ENCODE data around the gene TMEM86A.

The TMEM86A gene

DNA sequence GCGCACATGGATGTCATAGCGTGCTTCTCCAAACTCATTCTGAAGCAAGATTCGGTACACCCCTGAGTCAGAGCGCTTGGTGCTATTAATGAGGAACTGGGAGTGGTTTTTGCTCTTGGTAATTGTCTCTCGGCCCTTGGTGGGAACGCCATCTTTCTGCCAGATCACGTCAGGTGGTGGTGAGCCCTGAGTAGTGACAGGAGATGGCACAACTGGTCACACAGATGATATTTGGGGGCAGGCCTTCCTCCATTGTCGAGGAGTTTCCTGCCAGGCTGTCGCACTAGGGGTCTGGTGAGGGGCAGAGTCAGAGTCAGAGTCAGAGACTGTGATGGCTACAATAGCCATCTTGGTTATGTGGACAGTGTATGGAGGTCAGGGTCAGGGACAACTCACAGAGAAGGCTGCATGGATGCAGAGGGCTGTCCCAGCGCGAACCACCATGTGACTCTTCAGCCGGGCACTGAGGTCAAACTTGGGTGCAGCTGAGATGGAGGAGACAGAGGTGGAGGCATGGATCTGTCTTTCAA lies 9.3 kb downstream of the TMEM86A start:
- peaks cover 2% of the 10 kb centered on the region for H3K4me1 ChIP-seq (ENCODE audit: control insufficient read depth, insufficient read depth, low read length)
- H3K36me3 ChIP-seq (ENCODE audit: control insufficient read depth, insufficient read depth, low read length): no peaks in the 10 kb centered on the region
- no CpG with 5 or more reads among the region's 12 CpGs for WGBS (ENCODE audit: insufficient coverage, insufficient read length)
- no peaks in the 10 kb centered on the region for H3K27me3 ChIP-seq (ENCODE audit: control insufficient read depth, insufficient read depth, low read length)
- no peak for DNase-seq (ENCODE audit: low read depth, low spot score)
- no peak overlapping the region for H3K27ac ChIP-seq (ENCODE audit: low read length)
- H3K4me3 ChIP-seq (ENCODE audit: low read length): no peak overlapping the region
- H3K9me3 ChIP-seq (ENCODE audit: control insufficient read depth, insufficient read depth, low read length): no peaks in the 10 kb centered on the region

DNA sequence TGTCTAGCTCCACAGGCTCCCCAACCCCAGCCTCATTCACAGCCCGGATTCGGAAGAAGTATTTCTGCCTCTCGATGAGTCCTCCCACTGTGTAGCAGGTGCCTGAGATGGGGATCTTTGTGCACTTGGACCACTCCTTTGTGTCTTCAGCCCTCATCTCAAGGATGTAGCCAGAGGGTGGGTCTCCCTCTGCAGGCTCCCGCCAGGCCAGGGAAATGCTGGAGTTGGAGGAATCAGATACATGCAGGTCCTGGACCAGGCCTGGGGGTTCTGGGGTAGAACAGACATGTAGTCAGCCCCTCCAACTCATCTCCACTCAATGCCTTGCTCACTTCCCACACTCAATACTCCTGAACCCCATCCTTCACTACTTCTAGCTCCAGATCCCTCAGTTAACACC lies 10.8 kb downstream of the TMEM86A start:
- H3K27me3 ChIP-seq (ENCODE audit: control insufficient read depth, insufficient read depth, low read length): no peaks in the 10 kb centered on the region
- H3K4me1 ChIP-seq (ENCODE audit: control insufficient read depth, insufficient read depth, low read length): peaks cover 2% of the 10 kb centered on the region
- H3K36me3 ChIP-seq (ENCODE audit: control insufficient read depth, insufficient read depth, low read length): no peaks in the 10 kb centered on the region
- H3K27ac ChIP-seq (ENCODE audit: low read length): no peak overlapping the region
- no peaks in the 10 kb centered on the region for H3K9me3 ChIP-seq (ENCODE audit: control insufficient read depth, insufficient read depth, low read length)
- no peak overlapping the region for H3K4me3 ChIP-seq (ENCODE audit: low read length)
- WGBS (ENCODE audit: insufficient coverage, insufficient read length): no CpG with 5 or more reads among the region's 4 CpGs
- no peak for DNase-seq (ENCODE audit: low read depth, low spot score)

DNA sequence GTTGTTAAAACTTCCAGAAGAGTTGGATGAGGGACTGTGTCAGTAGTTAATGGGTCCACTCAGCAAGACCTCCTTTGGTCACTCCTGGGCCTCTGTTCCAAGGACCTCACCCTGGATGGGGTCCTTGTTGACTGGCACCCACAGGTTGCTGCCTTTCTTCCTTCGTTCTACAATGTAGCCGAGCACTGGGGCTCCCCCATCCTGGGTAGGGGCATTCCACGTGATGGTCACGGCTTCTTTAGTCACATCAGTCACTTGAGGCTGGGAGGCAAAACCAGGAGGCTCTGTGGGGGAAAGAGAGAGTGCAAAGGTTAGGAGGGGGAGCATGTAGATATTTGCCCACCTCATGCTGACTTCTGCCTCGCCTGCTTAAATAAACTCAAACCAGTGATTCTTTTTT lies 12.0 kb downstream of the TMEM86A start:
- no peaks in the 10 kb centered on the region for H3K36me3 ChIP-seq (ENCODE audit: control insufficient read depth, insufficient read depth, low read length)
- no peak for DNase-seq (ENCODE audit: low read depth, low spot score)
- WGBS (ENCODE audit: insufficient coverage, insufficient read length): no CpG with 5 or more reads among the region's 5 CpGs
- H3K4me3 ChIP-seq (ENCODE audit: low read length): no peak overlapping the region
- H3K4me1 ChIP-seq (ENCODE audit: control insufficient read depth, insufficient read depth, low read length): peaks cover 2% of the 10 kb centered on the region
- H3K27me3 ChIP-seq (ENCODE audit: control insufficient read depth, insufficient read depth, low read length): no peaks in the 10 kb centered on the region
- H3K27ac ChIP-seq (ENCODE audit: low read length): no peak overlapping the region
- no peaks in the 10 kb centered on the region for H3K9me3 ChIP-seq (ENCODE audit: control insufficient read depth, insufficient read depth, low read length)

DNA sequence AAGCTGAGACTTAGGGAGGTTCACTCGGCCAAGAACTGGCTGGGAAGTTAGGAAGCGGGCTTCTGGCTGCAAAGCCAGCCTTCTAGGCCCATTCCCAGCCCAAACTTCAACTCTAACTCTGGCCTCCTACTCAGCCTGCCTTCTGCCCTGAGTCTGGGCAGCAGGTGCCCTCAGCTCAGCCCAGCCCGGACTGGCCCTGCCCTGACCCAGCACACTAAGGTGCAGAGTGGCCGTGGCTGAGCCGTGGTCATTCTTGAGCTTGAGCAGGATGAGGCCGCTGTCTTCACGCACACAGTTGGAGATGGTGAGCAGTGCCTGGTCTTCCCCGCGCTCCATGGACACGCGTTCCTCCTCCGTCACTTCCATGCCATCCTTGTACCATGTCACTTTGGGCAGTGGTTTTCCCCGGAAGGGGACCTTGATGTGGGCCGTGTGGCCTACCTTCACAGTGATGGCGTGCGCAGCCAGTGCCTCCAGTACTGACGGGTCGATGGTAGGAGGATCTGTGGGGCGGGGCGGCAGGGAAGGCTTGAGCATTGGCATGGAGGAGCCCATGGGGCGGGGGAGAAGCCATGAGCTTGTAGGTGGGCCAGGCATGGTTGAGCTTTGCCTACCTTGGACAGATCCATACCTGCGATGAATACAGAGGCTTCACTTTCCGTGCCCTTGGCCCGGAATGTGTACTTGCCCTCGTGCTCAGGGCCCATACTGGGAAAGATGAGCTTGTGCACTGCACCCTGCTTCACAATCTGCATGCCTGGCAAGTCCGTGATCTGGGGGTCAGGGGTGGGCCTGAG lies 15.3 kb downstream of the TMEM86A start:
- Histone ChIP-seq H3K27ac (ENCODE audit: low read length) (no peak overlapping the region), H3K4me3 (ENCODE audit: low read length) (no peak overlapping the region), H3K36me3 (ENCODE audit: control insufficient read depth, insufficient read depth, low read length) (no peaks in the 10 kb centered on the region), H3K9me3 (ENCODE audit: control insufficient read depth, insufficient read depth, low read length) (no peaks in the 10 kb centered on the region), H3K27me3 (ENCODE audit: control insufficient read depth, insufficient read depth, low read length) (no peaks in the 10 kb centered on the region), H3K4me1 (ENCODE audit: control insufficient read depth, insufficient read depth, low read length) (no peaks in the 10 kb centered on the region)
- no CpG with 5 or more reads among the region's 26 CpGs for WGBS (ENCODE audit: insufficient coverage, insufficient read length)
- no peak for DNase-seq (ENCODE audit: low read depth, low spot score)

DNA sequence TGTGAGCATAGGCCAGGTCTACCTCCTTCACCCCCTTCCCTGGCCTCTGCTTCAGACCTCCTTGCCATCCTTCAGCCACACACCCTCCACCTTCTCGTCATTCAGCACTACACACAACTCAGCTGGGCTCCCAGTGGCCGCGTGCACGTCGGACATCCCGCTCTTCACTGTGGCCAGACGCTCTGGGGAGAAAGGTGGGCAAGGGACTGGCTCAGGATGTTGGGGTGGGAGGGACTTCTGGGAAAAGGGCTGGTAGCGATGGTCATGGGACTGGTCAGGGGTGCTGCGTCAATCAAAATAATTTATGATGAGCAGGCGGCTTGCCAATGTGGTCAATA lies 15.8 kb downstream of the TMEM86A start:
- Histone ChIP-seq H3K27ac (ENCODE audit: low read length) (no peak overlapping the region), H3K9me3 (ENCODE audit: control insufficient read depth, insufficient read depth, low read length) (no peaks in the 10 kb centered on the region), H3K27me3 (ENCODE audit: control insufficient read depth, insufficient read depth, low read length) (no peaks in the 10 kb centered on the region), H3K4me3 (ENCODE audit: low read length) (no peak overlapping the region), H3K36me3 (ENCODE audit: control insufficient read depth, insufficient read depth, low read length) (no peaks in the 10 kb centered on the region), H3K4me1 (ENCODE audit: control insufficient read depth, insufficient read depth, low read length) (no peaks in the 10 kb centered on the region)
- no CpG with 5 or more reads among the region's 10 CpGs for WGBS (ENCODE audit: insufficient coverage, insufficient read length)
- DNase-seq (ENCODE audit: low read depth, low spot score): no peak

DNA sequence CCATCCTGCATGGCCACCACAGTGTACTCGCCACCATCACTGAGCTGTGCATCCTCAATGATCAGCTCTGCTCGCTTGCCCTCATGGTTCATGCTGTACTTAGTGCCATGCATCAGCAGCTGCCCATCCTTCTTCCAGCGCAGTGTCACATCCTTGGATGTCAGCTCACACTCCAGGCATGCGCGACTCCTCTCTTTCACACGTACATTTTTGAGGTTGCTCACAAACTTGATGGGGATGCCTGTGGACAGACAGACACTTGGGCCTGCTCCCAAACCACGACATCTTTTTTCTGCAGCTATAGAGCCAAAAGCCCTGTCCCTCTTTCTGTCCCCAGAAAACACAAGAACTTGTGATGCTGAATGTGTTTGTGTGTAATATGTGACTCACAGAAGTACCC lies 16.9 kb downstream of the TMEM86A start:
- DNase-seq (ENCODE audit: low read depth, low spot score): no peak
- no CpG with 5 or more reads among the region's 7 CpGs for WGBS (ENCODE audit: insufficient coverage, insufficient read length)
- Histone ChIP-seq H3K4me1 (ENCODE audit: control insufficient read depth, insufficient read depth, low read length) (no peaks in the 10 kb centered on the region), H3K36me3 (ENCODE audit: control insufficient read depth, insufficient read depth, low read length) (no peaks in the 10 kb centered on the region), H3K27ac (ENCODE audit: low read length) (no peak overlapping the region), H3K4me3 (ENCODE audit: low read length) (no peak overlapping the region), H3K27me3 (ENCODE audit: control insufficient read depth, insufficient read depth, low read length) (no peaks in the 10 kb centered on the region), H3K9me3 (ENCODE audit: control insufficient read depth, insufficient read depth, low read length) (no peaks in the 10 kb centered on the region)

DNA sequence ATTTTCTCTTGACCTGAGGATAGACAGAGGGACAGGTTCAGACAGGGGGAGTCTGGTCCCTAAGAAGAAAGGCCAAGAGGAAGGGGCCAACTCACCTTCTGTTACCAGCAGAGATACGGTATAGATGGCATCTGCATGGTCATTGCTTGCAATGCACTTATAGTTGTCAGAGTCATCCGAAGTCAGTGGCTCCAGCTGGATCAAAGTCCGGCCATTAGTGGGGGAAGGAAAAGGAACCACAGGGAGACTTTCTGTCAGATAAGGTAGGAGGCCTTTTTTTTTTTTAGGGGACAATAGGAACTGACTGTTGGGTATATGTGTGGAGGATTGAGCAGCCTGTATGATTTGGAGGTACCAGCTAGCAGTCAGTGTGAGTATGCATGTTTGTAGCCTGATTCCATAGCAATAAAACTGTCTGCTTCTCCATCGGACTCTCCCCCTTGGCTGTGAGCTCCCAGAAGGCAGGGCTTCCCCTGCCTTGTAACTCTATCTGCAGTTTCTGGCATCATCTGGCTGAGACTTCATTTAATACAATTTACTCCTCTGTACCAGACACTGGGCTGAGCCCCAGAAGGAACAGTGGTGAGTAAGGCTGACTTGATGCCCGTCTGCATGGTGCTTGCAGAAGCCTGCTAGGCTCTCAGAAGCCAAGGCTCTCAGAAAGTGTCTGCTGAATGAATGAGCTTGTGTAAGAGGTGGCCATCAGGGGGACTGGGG lies 21.7 kb downstream of the TMEM86A start:
- no CpG with 5 or more reads among the region's 5 CpGs for WGBS (ENCODE audit: insufficient coverage, insufficient read length)
- no peaks in the 10 kb centered on the region for H3K36me3 ChIP-seq (ENCODE audit: control insufficient read depth, insufficient read depth, low read length)
- no peak overlapping the region for H3K27ac ChIP-seq (ENCODE audit: low read length)
- H3K9me3 ChIP-seq (ENCODE audit: control insufficient read depth, insufficient read depth, low read length): no peaks in the 10 kb centered on the region
- DNase-seq (ENCODE audit: low read depth, low spot score): no peak
- 0 out of 2 replicates have a peak, but pooled peaks cover 2% of the 10 kb centered on the region for H3K4me1 ChIP-seq (ENCODE audit: control insufficient read depth, insufficient read depth, low read length)
- H3K4me3 ChIP-seq (ENCODE audit: low read length): no peak overlapping the region
- no peaks in the 10 kb centered on the region for H3K27me3 ChIP-seq (ENCODE audit: control insufficient read depth, insufficient read depth, low read length)

DNA sequence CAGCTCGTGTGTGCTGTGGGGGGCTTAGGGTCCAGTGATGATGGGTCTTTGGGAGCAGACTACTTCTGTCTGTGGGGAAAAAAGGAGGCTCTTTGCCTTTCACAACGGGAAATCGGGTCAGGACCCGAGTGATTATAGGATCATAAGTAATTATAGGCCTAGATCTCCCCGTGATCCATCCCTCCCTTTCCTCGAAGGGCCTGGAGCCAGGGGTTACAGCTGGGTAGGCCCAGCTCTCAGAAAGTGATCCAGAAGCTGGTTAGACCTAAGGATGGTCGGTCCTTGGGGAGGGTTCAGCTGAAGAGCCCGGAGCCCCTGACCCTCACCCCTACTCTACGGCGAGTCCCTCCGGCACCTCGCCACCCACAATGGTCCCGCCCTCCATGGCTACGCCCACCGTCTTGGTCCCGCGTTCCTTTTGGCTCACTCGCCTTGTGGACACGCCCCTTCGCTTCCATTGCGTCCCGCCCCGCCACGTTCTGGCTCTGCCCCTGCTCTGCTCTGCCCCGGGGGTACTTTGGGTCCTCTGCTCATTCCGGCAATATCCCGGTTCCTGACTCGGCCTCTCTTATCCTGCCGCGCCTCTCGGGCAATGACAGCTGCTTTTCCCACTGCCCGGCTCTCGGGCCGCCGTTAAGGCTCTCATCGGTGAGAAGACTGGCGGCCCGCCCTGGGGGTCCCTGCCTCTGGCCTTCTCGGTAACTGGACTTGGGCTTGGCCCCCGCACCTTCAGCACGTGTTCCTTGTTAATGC lies 22.4 kb downstream of the TMEM86A start:
- no CpG with 5 or more reads among the region's 41 CpGs for WGBS (ENCODE audit: insufficient coverage, insufficient read length)
- Histone ChIP-seq H3K9me3 (ENCODE audit: control insufficient read depth, insufficient read depth, low read length) (no peaks in the 10 kb centered on the region), H3K4me1 (ENCODE audit: control insufficient read depth, insufficient read depth, low read length) (peaks cover 2% of the 10 kb centered on the region; the same call in 1 of the 2 replicates), H3K27ac (ENCODE audit: low read length) (no peak overlapping the region), H3K4me3 (ENCODE audit: low read length) (peak overlapping the region; percentile 57; the same call in 1 of the 2 replicates), H3K27me3 (ENCODE audit: control insufficient read depth, insufficient read depth, low read length) (no peaks in the 10 kb centered on the region), H3K36me3 (ENCODE audit: control insufficient read depth, insufficient read depth, low read length) (no peaks in the 10 kb centered on the region)
- DNase-seq (ENCODE audit: low read depth, low spot score): peak; percentile 89

DNA sequence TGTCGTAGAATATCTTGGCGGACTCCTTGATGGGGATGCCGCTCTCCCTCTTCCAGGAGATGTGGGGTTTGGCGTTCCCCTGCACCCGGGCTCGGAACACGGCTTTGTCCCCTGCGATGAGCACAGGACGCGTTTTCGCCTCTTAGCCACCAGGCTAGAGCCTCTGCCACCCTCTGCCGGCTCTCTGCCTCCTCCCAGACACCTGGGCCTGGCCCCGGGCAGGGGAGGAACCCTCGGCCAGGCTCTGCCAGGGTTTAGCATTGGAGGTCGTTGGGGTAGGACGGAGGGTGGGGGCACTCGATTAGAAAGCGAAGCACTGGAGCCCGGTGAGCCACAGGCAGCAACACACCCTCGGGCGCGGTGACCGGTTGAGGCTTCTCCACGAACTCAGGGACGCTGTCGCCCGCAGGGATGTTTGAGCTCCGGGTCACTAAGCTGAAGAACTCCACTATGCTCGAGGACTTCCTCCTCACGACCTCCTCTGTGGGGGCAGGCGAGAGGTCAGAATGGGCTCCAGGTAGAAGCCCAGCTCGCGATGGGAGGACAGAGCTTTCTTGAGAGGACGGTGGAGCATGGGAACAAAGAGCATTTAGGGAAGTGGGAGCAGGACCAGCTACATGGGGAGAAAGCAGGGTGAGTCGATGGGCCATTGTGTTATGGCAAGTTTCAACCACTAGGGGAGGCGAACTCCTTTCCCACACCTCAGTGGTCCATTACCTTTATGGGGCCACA lies 23.1 kb downstream of the TMEM86A start:
- H3K4me3 ChIP-seq (ENCODE audit: low read length): peak overlapping the region; percentile 57
- H3K27ac ChIP-seq (ENCODE audit: low read length): no peak overlapping the region
- no peaks in the 10 kb centered on the region for H3K36me3 ChIP-seq (ENCODE audit: control insufficient read depth, insufficient read depth, low read length)
- DNase-seq (ENCODE audit: low read depth, low spot score): peak; percentile 82
- peaks cover 3% of the 10 kb centered on the region; the same call in 1 of the 2 replicates for H3K4me1 ChIP-seq (ENCODE audit: control insufficient read depth, insufficient read depth, low read length)
- H3K9me3 ChIP-seq (ENCODE audit: control insufficient read depth, insufficient read depth, low read length): no peaks in the 10 kb centered on the region
- no CpG with 5 or more reads among the region's 36 CpGs for WGBS (ENCODE audit: insufficient coverage, insufficient read length)
- H3K27me3 ChIP-seq (ENCODE audit: control insufficient read depth, insufficient read depth, low read length): no peaks in the 10 kb centered on the region

DNA sequence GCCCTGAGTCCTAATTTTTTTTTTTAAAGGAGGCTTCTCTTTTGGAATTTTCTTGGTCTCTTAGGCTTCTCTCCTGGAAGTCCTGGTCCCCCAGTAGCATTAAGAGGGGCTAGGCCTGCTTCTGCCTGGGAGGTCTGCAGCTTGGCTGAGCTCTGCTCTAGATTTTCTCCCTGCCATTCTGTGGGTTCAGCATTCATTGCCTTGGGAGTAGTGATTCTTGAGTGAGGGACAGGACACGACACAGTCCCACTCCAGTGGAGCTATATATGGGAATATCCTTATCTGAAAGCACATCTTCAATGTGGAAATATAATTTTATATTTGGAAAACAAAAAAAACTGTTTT lies 23.7 kb downstream of the TMEM86A start:
- H3K27me3 ChIP-seq (ENCODE audit: control insufficient read depth, insufficient read depth, low read length): no peaks in the 10 kb centered on the region
- WGBS (ENCODE audit: insufficient coverage, insufficient read length): no CpG with 5 or more reads among the region's 1 CpG
- H3K27ac ChIP-seq (ENCODE audit: low read length): no peak overlapping the region
- no peaks in the 10 kb centered on the region for H3K36me3 ChIP-seq (ENCODE audit: control insufficient read depth, insufficient read depth, low read length)
- no peak overlapping the region for H3K4me3 ChIP-seq (ENCODE audit: low read length)
- no peaks in the 10 kb centered on the region for H3K9me3 ChIP-seq (ENCODE audit: control insufficient read depth, insufficient read depth, low read length)
- DNase-seq (ENCODE audit: low read depth, low spot score): no peak
- peaks cover 3% of the 10 kb centered on the region; the same call in 1 of the 2 replicates for H3K4me1 ChIP-seq (ENCODE audit: control insufficient read depth, insufficient read depth, low read length)

Data from iPS DF 6.9 (cell line).